A673 (cell line): ENCODE measurements around the gene CNGA3. TPM values are rescaled to one million over a fixed set of nuclear protein-coding genes. Genes with fewer than 3 reads are reported as not detected.

Experiments
- BruUV-seq: library from RNA; stranded (reverse); fragments of 400-500 nt; replicated peaks from 2 replicates; lab custom pipeline; 2021; lab: Mats Ljungman, UMichigan
- CTCF ChIA-PET: fragments of 300-600 bp; sonication (Branson Sonifier 250); formaldehyde crosslinking; loops from one replicate; lab custom pipeline; 2022; ENCODE audit warnings: antibody characterized with exemption; lab: Charles Lee
- POLR2A ChIA-PET: fragments of 300-600 bp; sonication (Branson Sonifier 250); formaldehyde crosslinking; loops from one replicate; lab custom pipeline; 2022; ENCODE audit warnings: antibody characterized with exemption; ENCODE audit not compliant: low non-redundant PET; lab: Charles Lee
- DNase-seq: peaks from one replicate; pipeline ENCODE4 v3.0.0-alpha.2; 2015; ENCODE audit warnings: low spot score
- H3K27ac ChIP-seq: fragments of 200-600 bp; sonication (generic); 2 replicates; pipeline ENCODE4 v1.5.1; 2016; ENCODE audit warnings: mixed run types, low read depth, mild to moderate bottlenecking, mixed read lengths, antibody characterized with exemption, low read length; ENCODE audit not compliant: poor library complexity, severe bottlenecking
- H3K27me3 ChIP-seq: fragments of 200-600 bp; sonication (generic); replicated peaks from 2 replicates; pipeline ENCODE4 v1.6.1; 2017; ENCODE audit warnings: mixed run types, low read depth, mild to moderate bottlenecking, mixed read lengths, antibody characterized with exemption, low read length; ENCODE audit not compliant: insufficient read depth, poor library complexity
- H3K36me3 ChIP-seq: fragments of 200-600 bp; sonication (generic); 2 replicates; pipeline ENCODE4 v1.6.1; 2016; ENCODE audit warnings: mixed run types, mild to moderate bottlenecking, mixed read lengths, antibody characterized with exemption, low read length; ENCODE audit not compliant: insufficient read depth, poor library complexity, severe bottlenecking
- H3K4me1 ChIP-seq: fragments of 200-600 bp; sonication (generic); 2 replicates; pipeline ENCODE4 v1.6.1; 2017; ENCODE audit warnings: mixed run types, mild to moderate bottlenecking, mixed read lengths, antibody characterized with exemption, low read length; ENCODE audit not compliant: insufficient read depth, poor library complexity, severe bottlenecking
- H3K4me3 ChIP-seq: fragments of 200-600 bp; sonication (generic); 2 replicates; pipeline ENCODE4 v1.5.1; 2016; ENCODE audit warnings: low read depth, mixed run types, mild to moderate bottlenecking, mixed read lengths, low read length; ENCODE audit not compliant: poor library complexity, severe bottlenecking
- H3K9me3 ChIP-seq: fragments of 200-600 bp; sonication (generic); 2 replicates; pipeline ENCODE4 v1.6.1; 2016; ENCODE audit warnings: mixed run types, low read depth, mild to moderate bottlenecking, mixed read lengths, antibody characterized with exemption, low read length; ENCODE audit not compliant: poor library complexity, severe bottlenecking
- EZH2 ChIP-seq: fragments of 200-600 bp; sonication (generic); IDR thresholded peaks from 2 replicates; pipeline ENCODE4 v1.6.1; 2017; ENCODE audit warnings: borderline replicate concordance, low read depth, mild to moderate bottlenecking, mixed read lengths, antibody characterized with exemption, low read length; ENCODE audit not compliant: poor library complexity, severe bottlenecking
- intact Hi-C: fragments of 100-400 bp; cut with micrococcal nuclease; formaldehyde crosslinking; loops from one replicate; pipeline ENCODE4 v1.10.0; 2022; ENCODE audit not compliant: unreplicated experiment
- total RNA-seq: library from RNA; stranded (reverse); gene quantifications from 2 replicates; pipeline ENCODE4 v1.2.3, GENCODE V29; 2021
- TF ChIP-seq, protein P1 (sequence below): fragments of 300-800, 200-600 bp; sonication (generic); conservative IDR thresholded peaks from 2 replicates; pipeline ENCODE4 v1.5.1; 2017; ENCODE audit warnings: low read depth, mild to moderate bottlenecking, antibody characterized with exemption, low read length, moderate library complexity, mixed read lengths

The CNGA3 gene
- total RNA-seq, 1 experiment from 2014 or later: not detected

- TF ChIP-seq, protein P1, sequence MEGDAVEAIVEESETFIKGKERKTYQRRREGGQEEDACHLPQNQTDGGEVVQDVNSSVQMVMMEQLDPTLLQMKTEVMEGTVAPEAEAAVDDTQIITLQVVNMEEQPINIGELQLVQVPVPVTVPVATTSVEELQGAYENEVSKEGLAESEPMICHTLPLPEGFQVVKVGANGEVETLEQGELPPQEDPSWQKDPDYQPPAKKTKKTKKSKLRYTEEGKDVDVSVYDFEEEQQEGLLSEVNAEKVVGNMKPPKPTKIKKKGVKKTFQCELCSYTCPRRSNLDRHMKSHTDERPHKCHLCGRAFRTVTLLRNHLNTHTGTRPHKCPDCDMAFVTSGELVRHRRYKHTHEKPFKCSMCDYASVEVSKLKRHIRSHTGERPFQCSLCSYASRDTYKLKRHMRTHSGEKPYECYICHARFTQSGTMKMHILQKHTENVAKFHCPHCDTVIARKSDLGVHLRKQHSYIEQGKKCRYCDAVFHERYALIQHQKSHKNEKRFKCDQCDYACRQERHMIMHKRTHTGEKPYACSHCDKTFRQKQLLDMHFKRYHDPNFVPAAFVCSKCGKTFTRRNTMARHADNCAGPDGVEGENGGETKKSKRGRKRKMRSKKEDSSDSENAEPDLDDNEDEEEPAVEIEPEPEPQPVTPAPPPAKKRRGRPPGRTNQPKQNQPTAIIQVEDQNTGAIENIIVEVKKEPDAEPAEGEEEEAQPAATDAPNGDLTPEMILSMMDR: no peak
- TF ChIP-seq EZH2: no peak
- BruUV-seq: no TSS peak
- no peak for DNase-seq
- CTCF ChIA-PET: interaction anchor here (0.7 kb wide), 1 partner anchor 32 kb away, joined by 4 read pairs; no protein-coding TSS in a partner anchor
- H3K4me3 ChIP-seq: no peak overlapping the region
- H3K4me1 ChIP-seq: no peaks in the 10 kb centered on the region
- H3K27me3 ChIP-seq: no peaks in the 10 kb centered on the region
- no peaks in the 10 kb centered on the region for H3K36me3 ChIP-seq
- intact Hi-C loops: no loop called here
- no peak overlapping the region for H3K27ac ChIP-seq
- H3K9me3 ChIP-seq: no peaks in the 10 kb centered on the region
- POLR2A ChIA-PET: no interaction called here
Measured at GRCh38 chr2:98416383-98417159, 70.3 kb downstream of the CNGA3 start.

DNA sequence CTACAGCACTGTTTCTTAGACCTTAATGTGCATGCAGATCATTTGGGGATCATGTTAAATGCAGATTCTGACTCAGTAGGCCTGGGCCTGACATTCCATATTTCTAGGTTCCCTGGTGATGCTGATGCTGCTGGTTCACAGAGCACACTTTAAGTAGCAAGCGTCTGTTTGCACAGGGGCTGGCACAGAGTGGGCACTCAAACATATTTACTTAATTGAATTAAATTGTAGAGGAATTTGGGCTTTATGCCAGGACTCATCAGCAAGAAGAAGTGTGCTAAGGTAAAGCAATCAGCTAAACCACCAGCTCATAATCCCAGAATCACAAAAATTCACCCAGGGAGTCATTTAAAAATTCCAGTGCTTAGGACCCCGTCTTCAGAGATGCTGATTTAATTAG, 73.3 kb downstream of the CNGA3 start:
- Histone ChIP-seq H3K27ac (no peak overlapping the region), H3K27me3 (no peaks in the 10 kb centered on the region), H3K4me1 (no peaks in the 10 kb centered on the region), H3K9me3 (peaks cover 9% of the 10 kb centered on the region), H3K36me3 (no peaks in the 10 kb centered on the region), H3K4me3 (no peak overlapping the region)
- no peak for DNase-seq
- TF ChIP-seq, protein P1: no peak
- no peak for TF ChIP-seq EZH2
- no TSS peak for BruUV-seq
- ChIA-PET CTCF (no interaction called here), POLR2A (no interaction called here)
- intact Hi-C loops: no loop called here

- intact Hi-C loops: no loop called here
- Histone ChIP-seq H3K27me3 (no peaks in the 10 kb centered on the region), H3K27ac (no peak overlapping the region), H3K36me3 (no peaks in the 10 kb centered on the region), H3K9me3 (peaks cover 9% of the 10 kb centered on the region), H3K4me1 (no peaks in the 10 kb centered on the region), H3K4me3 (no peak overlapping the region)
- no TSS peak for BruUV-seq
- POLR2A ChIA-PET: no interaction called here
- no peak for DNase-seq
- CTCF ChIA-PET: no interaction called here
- TF ChIP-seq, protein P1: no peak
- no peak for TF ChIP-seq EZH2
Measured at GRCh38 chr2:98419977-98420725, 73.9 kb downstream of the CNGA3 start.
